Upper lobe of left lung (tissue), 6 donors: ENCODE data around the gene LRRC42. TPM values are rescaled to one million over a fixed set of nuclear protein-coding genes. Genes with fewer than 3 reads are reported as not detected.
A peak's percentile ranks its signal among the peaks of the same experiment; 100 is the strongest.
"Not testable (repeated sequence)": the region's sequence is repeated elsewhere in the genome, so short reads cannot be mapped to it uniquely, and the experiment has no call there.

ENCODE experiments used
- ATAC-seq, 2 donors: fragments of 200-7000 bp; cut with Tn5 transposase; one replicate each; pipeline ENCODE4 v1.9.1; 2022; ENCODE audit warnings: mild to moderate bottlenecking in 2 of 2, moderate library complexity in 2 of 2; ENCODE audit not compliant: low FRiP score in 2 of 2
- DNase-seq, 2 donors: peaks; one replicate each; pipeline ENCODE4 v3.0.0-alpha.2; 2019 to 2020
- H3K27ac ChIP-seq, 4 donors: fragments of 200-600 bp; sonication (generic); one replicate each; pipeline ENCODE4 v1.5.1; 2016 to 2019
- H3K27me3 ChIP-seq, 4 donors: fragments of 200-600 bp; sonication (generic); one replicate each; pipeline ENCODE4 v1.5.1; 2017 to 2019
- H3K36me3 ChIP-seq, 4 donors: fragments of 200-600 bp; sonication (generic); one replicate each; pipeline ENCODE4 v1.5.1; 2016 to 2019
- H3K4me1 ChIP-seq, 4 donors: fragments of 200-600 bp; sonication (generic); one replicate each; pipeline ENCODE4 v1.5.1; 2018 to 2019
- H3K4me3 ChIP-seq, 4 donors: fragments of 200-600 bp; sonication (generic); one replicate each; pipeline ENCODE4 v1.5.1; 2017 to 2019; ENCODE audit warnings: mild to moderate bottlenecking in 2 of 4, moderate library complexity in 1 of 4
- H3K9me3 ChIP-seq, 4 donors: fragments of 200-600 bp; sonication (generic); one replicate each; pipeline ENCODE4 v1.5.1; 2018 to 2019
- EP300 ChIP-seq, 4 donors: sonication (generic); formaldehyde crosslinking; IDR thresholded peaks; one replicate each; pipeline ENCODE4 v1.5.1; 2017; ENCODE audit warnings: antibody characterized with exemption in 4 of 4, control low read depth in 2 of 4
- POLR2A ChIP-seq, 4 donors: fragments of 450-650 bp; IDR thresholded peaks; one replicate each; pipeline ENCODE4 v1.5.1; 2016 to 2017; ENCODE audit warnings: antibody characterized with exemption in 4 of 4, mild to moderate bottlenecking in 2 of 4
- POLR2AphosphoS5 ChIP-seq, 2 donors: sonication (generic); formaldehyde crosslinking; IDR thresholded peaks; one replicate each; pipeline ENCODE4 v1.5.1; 2017; ENCODE audit warnings: antibody characterized with exemption in 2 of 2
- WGBS, 2 donors: methylation state at CpG; one replicate each; pipeline ENCODE4 v1.1.5; 2017 to 2018; 5-methylcytosine and 5-hydroxymethylcytosine counted together
- total RNA-seq, 6 donors: library from RNA; depleted of rRNA in 4 of 6; stranded (reverse); fragments of >200 nt in 4 of 6; gene quantifications; one replicate each; pipeline versions ENCODE4 v1.1.0 to v1.2.1, GENCODE V29; 2016 to 2021
- TF ChIP-seq, protein P1 (sequence below), 6 experiments: fragments of 450-650 bp in 4 of 6; fragments of 200-600 bp in 2 of 6; sonication (generic) in 2 of 6; IDR thresholded peaks; one replicate each; pipeline ENCODE4 v1.5.1; 2016 to 2019; ENCODE audit warnings: antibody characterized with exemption in 6 of 6
- donor health status: DM: no; HTN: no; CAD: no; lungs with moderate emphysema.
- donor health status: DM: no; HTN: yes; CAD: no; lungs with severe emphysema.

The LRRC42 gene
- total RNA-seq, 6 donors from 2014 or later, result 13.2 to 26.6 (median 17.6) TPM

DNA sequence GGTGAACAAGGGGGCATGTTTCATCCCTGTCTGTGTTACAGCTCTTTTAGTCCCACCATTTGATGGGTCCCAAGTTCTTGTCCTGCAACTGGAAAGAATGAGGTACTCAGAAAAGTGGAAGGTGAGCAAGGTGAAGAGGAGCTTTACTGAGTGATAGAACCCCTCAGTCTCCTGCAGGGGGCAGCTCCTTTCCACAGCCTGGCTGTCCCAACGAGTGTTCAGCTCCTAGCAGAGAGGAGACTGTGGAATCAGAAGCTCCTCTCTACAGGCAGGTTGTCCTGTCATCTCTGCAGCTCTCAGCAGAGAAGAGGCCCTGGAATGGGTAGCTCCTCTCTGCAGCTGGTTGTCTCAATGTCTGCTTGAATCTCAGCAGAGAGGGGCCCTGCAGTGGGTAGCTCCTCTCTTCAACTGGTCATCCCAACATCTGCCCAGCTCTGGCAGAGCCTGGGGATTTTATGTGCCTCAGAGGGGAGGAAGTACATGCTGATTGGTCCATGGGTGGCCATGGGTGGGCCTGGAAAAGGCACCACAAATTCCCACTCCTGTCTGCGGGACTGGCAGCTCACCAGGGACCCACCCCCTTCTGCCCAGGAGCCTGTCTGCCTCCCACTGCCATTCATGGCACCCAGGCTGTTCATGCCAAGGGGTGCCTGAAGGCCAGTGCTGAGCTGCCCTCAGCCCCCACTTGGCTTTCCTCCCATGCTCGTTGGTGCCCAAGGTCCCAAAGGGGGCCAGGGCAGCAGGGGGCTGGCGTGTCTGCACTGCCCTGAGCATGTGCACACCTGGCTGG, 46.1 kb downstream of the LRRC42 start:
- H3K4me1 ChIP-seq, result no peaks in the 10 kb centered on the region
- no peak overlapping the region for H3K27ac ChIP-seq
- 43 to 45% methylated on average over 1 to 2 of the region's 4 CpGs for WGBS, 2 donors
- ATAC-seq (no peak), DNase-seq (no peak)
- no peak overlapping the region for H3K4me3 ChIP-seq
- no peaks in the 10 kb centered on the region for H3K9me3 ChIP-seq
- H3K27me3 ChIP-seq, result no peaks in the 10 kb centered on the region
- TF ChIP-seq POLR2AphosphoS5 (IDR thresholded peaks at IDR 0.05) (no peak), EP300 (IDR thresholded peaks at IDR 0.05) (no peak)
- TF ChIP-seq, protein P1, sequence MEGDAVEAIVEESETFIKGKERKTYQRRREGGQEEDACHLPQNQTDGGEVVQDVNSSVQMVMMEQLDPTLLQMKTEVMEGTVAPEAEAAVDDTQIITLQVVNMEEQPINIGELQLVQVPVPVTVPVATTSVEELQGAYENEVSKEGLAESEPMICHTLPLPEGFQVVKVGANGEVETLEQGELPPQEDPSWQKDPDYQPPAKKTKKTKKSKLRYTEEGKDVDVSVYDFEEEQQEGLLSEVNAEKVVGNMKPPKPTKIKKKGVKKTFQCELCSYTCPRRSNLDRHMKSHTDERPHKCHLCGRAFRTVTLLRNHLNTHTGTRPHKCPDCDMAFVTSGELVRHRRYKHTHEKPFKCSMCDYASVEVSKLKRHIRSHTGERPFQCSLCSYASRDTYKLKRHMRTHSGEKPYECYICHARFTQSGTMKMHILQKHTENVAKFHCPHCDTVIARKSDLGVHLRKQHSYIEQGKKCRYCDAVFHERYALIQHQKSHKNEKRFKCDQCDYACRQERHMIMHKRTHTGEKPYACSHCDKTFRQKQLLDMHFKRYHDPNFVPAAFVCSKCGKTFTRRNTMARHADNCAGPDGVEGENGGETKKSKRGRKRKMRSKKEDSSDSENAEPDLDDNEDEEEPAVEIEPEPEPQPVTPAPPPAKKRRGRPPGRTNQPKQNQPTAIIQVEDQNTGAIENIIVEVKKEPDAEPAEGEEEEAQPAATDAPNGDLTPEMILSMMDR (IDR thresholded peaks at IDR 0.05), result peak in 2 of 6 experiments; percentile 15 to 17
- no peaks in the 10 kb centered on the region for H3K36me3 ChIP-seq

DNA sequence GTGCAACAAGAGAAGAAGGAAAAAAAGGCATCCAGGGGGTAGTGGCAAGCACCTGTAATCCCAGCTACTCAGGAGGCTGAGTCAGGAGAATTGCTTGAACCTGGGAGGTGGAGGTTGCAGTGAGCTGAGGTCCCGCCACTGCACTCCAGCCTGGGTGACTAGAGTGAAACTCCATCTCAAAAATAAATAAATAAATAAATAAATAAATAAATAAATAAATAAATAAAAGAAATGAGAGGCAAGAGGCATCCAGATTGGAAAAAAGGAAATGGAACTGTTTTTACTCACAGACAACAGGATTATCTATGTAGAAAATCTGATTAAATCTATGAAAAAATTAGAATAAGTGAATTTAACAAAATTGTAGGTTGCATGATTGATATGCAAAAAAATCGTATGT, 48.4 kb downstream of the LRRC42 start:
- not testable (repeated sequence) for H3K36me3 ChIP-seq, H3K27me3 ChIP-seq, H3K4me3 ChIP-seq, H3K27ac ChIP-seq, H3K4me1 ChIP-seq, H3K9me3 ChIP-seq, DNase-seq, ATAC-seq
- WGBS, 2 donors, result 83 to 94% methylated on average over 2 of the region's 2 CpGs

DNA sequence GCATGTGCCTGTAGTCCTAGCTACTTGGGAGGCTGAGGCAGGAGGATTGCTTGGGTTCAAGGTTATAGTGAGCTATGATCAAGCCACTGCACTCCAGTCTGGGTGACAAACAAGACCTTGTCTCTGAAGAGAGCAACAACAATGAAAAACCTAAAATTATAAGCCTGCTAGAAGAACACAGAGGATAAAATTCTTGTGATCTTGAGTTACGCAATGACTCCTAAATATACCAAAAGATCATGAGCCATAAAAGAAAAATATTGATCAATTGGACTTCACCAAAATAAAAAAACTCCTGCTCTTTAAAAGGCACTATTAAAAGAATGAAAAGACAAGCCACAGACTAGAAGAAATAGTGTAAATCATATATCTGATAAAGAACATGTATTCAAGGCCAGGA, 49.5 kb downstream of the LRRC42 start:
- H3K36me3 ChIP-seq, result no peaks in the 10 kb centered on the region
- no peak overlapping the region for H3K4me3 ChIP-seq
- ATAC-seq, result no peak
- 97% methylated on average over 1 of the region's 1 CpG for WGBS, 2 donors
- TF ChIP-seq POLR2AphosphoS5 (IDR thresholded peaks at IDR 0.05) (no peak), EP300 (IDR thresholded peaks at IDR 0.05) (no peak), POLR2A (IDR thresholded peaks at IDR 0.05) (no peak)
- TF ChIP-seq, protein P1 (IDR thresholded peaks at IDR 0.05), result no peak
- DNase-seq, result no peak
- no peaks in the 10 kb centered on the region for H3K4me1 ChIP-seq
- H3K27me3 ChIP-seq, result no peaks in the 10 kb centered on the region
- no peaks in the 10 kb centered on the region for H3K9me3 ChIP-seq
- no peak overlapping the region for H3K27ac ChIP-seq

DNA sequence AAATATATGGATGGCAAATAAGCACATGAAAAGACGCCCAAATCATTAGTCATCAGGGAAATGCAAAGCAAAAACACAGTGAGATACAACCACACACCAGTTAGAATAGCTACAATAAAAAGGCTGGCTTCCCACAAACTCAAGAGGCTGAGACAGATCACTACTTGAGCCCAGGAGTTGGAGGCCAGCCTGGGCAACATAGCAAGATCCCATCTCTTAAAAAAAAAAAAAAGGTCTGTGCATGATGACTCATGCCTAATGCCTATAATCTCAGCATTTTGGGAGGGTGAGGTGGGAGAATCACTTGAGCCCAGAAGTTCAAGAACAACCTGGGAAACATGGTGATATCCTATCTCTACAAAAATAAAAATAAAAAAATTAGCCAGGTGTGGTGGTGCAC, 52.1 kb downstream of the LRRC42 start:
- no peak for ATAC-seq
- WGBS, 2 donors, result 88 to 100% methylated on average over 1 of the region's 1 CpG
- TF ChIP-seq EP300 (IDR thresholded peaks at IDR 0.05), result no peak
- TF ChIP-seq POLR2A (IDR thresholded peaks at IDR 0.05), result no peak
- no peak for TF ChIP-seq POLR2AphosphoS5 (IDR thresholded peaks at IDR 0.05)
- TF ChIP-seq, protein P1 (IDR thresholded peaks at IDR 0.05), result no peak

DNA sequence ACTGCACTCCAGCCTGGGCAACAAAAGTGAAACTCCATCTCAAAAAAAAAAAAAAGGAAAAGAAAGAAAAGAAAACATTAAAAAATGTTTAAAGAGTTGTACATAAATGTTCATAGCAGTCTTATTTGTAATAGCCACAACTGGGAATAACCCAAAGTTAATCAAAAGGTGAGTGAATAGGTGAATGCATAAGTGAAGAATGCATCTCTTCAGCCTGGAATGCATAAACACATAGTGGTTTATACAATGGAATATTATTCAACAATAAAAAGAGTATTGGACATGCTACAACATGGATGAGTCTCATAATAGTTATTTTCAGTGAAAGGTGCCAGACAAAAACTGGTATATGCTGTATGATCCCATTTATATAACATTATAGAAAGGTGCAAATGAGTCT, 53.8 kb downstream of the LRRC42 start:
- no peak for DNase-seq
- Histone ChIP-seq H3K27me3 (no peaks in the 10 kb centered on the region), H3K9me3 (no peaks in the 10 kb centered on the region), H3K4me3 (no peak overlapping the region), H3K36me3 (no peaks in the 10 kb centered on the region), H3K4me1 (peaks cover 0 to 9% (median 0%) of the 10 kb centered on the region in 4 donors), H3K27ac (no peak overlapping the region)
- ATAC-seq, result no peak
- TF ChIP-seq, protein P1 (IDR thresholded peaks at IDR 0.05), result no peak
- TF ChIP-seq EP300 (IDR thresholded peaks at IDR 0.05) (no peak), POLR2A (IDR thresholded peaks at IDR 0.05) (no peak), POLR2AphosphoS5 (IDR thresholded peaks at IDR 0.05) (no peak)

More for the DNA sequence above, 52.1 kb downstream of the LRRC42 start:
- Histone ChIP-seq H3K4me3 (no peak overlapping the region), H3K27ac (no peak overlapping the region), H3K36me3 (no peaks in the 10 kb centered on the region), H3K27me3 (no peaks in the 10 kb centered on the region), H3K9me3 (no peaks in the 10 kb centered on the region), H3K4me1 (peaks cover 0 to 9% (median 0%) of the 10 kb centered on the region in 4 donors)
- no peak for DNase-seq
